ENCODE results near the gene CD28.

DNA sequence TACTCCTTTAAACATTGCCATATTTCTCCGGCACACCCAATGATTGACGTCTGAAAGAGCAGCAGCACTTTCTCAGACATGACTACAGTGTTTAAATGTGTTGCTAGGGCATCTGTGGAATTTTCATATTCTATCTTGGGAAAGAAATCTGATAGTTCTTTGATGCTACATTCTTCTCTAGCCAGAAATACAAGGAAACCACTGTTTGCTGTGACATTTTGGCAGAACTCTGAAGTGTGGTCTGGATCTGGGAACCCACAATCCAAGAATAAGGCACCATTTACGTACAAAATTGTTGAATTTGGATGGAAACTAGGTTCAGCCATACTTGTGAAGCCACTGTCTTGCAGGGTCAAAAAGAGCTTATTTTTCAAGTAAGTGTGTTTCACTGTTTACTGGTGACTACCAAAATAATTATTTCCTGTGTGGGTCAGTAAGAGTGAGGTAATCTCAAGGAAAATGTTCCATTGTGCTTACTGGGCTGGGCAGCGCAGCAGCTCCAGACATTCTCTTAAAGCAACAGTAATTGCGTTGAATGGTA is 21.3 kb upstream of the CD28 start:
- TF ChIP-seq EP300 (conservative IDR thresholded peaks at IDR 0.05; ENCODE audit: poor library complexity, severe bottlenecking) (no peak), EZH2 (IDR thresholded peaks at IDR 0.05; ENCODE audit: borderline replicate concordance, insufficient read depth, low read length, poor library complexity, severe bottlenecking) (no peak)

Measured in neural cell (in vitro differentiated cells).